Suprapubic skin (tissue), 4 donors: Measurements from ENCODE around the gene GRIFIN.

Experiments
- POLR2A ChIP-seq, 2 donors: fragments of 450-650 bp; IDR thresholded peaks; one replicate each; pipeline ENCODE4 v1.6.1; 2017; ENCODE audit warnings: antibody characterized with exemption in 2 of 2, mild to moderate bottlenecking in 2 of 2, moderate library complexity in 2 of 2
- POLR2AphosphoS5 ChIP-seq, 3 donors: sonication (generic); formaldehyde crosslinking; IDR thresholded peaks; one replicate each; pipeline ENCODE4 v1.6.1; 2017; ENCODE audit warnings: antibody characterized with exemption in 3 of 3
- TF ChIP-seq, protein P1 (sequence below), 2 donors: fragments of 200-600 bp in 1 of 2; fragments of 450-650 bp in 1 of 2; sonication (generic) in 1 of 2; IDR thresholded peaks; one replicate each; pipeline ENCODE4 v1.5.1; 2016 to 2019; ENCODE audit warnings: antibody characterized with exemption in 2 of 2, mild to moderate bottlenecking in 1 of 2, moderate library complexity in 1 of 2

DNA sequence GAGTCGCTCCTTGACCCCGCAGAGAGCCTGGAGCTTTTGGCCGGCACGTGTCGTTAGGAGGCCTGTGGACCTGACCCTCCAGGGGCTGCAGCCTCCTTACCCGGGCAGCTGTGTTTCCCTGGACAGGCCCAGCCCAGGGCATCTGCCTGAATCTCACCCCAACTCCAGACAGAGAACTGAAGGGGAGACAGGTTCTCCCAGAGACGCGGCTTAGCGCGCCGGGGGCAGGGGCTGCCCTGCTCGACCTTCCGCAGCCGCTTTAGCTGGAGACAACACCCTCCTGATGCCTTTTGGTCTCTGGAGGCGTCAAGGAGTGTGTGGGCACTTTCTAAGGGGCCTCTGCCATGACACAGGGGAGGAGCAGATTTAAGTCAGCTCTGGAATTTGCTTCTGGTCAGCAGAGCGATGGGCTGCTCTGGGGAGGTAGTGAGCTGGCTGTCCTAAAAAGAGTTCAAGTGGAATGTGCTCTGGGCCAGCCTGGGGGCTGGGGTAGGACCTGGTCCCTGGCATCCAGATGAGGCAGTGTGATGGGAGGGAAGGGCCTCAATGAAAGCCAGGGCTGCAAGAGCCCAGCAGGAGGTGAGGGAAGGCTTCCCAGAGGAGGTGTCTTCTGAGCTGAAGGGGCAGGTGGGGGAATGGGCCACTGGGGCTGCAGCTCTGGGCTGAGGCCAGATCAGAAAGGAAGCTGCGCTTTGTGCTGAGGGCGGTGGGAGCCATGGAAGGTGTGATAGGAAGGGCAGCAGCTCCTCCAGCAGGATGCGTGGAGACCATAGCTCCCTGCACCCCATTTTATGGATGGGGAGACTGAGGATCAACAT lies 5.8 kb downstream of the GRIFIN start:
- TF ChIP-seq POLR2A (IDR thresholded peaks at IDR 0.05) (no peak), POLR2AphosphoS5 (IDR thresholded peaks at IDR 0.05) (no peak)
- TF ChIP-seq, protein P1, sequence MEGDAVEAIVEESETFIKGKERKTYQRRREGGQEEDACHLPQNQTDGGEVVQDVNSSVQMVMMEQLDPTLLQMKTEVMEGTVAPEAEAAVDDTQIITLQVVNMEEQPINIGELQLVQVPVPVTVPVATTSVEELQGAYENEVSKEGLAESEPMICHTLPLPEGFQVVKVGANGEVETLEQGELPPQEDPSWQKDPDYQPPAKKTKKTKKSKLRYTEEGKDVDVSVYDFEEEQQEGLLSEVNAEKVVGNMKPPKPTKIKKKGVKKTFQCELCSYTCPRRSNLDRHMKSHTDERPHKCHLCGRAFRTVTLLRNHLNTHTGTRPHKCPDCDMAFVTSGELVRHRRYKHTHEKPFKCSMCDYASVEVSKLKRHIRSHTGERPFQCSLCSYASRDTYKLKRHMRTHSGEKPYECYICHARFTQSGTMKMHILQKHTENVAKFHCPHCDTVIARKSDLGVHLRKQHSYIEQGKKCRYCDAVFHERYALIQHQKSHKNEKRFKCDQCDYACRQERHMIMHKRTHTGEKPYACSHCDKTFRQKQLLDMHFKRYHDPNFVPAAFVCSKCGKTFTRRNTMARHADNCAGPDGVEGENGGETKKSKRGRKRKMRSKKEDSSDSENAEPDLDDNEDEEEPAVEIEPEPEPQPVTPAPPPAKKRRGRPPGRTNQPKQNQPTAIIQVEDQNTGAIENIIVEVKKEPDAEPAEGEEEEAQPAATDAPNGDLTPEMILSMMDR (IDR thresholded peaks at IDR 0.05), result no peak
